NCI-H1048 (cell line): ENCODE results near the gene FAM174C.

Experiments
- DNase-seq: peaks from one replicate; lab custom pipeline; 2025; lab: John Stamatoyannopoulos, UW

FAM174C gene

DNA sequence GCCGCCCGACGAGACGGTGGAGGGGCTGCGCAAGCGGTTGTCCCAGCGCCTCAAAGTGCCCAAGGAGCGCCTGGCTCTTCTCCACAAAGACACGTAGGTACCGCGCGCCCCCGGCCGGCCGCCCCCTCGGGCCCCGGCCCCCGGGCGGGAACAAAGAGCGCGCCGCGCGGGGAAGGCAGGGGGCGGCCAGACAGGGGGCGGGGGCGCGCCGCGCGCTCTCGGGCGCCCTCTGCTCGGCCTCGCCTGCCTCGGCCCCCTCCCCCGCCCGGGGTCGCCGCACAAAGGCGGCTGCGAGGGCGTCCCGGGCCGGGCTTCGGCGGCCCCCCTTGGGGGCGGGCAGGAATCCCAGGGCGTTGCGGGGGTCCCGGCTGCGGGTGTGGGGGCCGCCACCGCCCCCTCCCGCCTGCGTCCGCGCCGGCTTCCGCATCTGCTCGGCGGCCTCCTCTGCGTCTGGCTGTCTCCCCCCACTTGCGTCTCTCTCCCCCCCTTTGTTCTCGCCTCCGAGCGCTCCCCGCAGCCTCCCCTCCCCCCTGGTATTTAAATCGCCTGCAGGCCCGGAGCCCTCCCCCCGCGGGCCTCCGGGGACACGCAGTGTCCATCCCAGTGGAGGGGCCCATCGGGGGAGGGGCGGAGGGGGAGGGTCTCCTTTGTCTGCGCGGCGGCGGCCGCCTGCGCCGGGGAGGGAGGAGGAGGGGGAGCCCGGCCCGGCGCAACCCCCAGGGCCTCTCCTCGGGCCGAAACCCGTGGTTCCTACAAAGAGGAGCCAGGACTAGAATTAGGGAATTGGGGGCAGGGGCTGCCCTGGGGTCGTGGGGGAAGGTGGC is 24.7 kb upstream of the FAM174C start:
- no peak for DNase-seq

DNA sequence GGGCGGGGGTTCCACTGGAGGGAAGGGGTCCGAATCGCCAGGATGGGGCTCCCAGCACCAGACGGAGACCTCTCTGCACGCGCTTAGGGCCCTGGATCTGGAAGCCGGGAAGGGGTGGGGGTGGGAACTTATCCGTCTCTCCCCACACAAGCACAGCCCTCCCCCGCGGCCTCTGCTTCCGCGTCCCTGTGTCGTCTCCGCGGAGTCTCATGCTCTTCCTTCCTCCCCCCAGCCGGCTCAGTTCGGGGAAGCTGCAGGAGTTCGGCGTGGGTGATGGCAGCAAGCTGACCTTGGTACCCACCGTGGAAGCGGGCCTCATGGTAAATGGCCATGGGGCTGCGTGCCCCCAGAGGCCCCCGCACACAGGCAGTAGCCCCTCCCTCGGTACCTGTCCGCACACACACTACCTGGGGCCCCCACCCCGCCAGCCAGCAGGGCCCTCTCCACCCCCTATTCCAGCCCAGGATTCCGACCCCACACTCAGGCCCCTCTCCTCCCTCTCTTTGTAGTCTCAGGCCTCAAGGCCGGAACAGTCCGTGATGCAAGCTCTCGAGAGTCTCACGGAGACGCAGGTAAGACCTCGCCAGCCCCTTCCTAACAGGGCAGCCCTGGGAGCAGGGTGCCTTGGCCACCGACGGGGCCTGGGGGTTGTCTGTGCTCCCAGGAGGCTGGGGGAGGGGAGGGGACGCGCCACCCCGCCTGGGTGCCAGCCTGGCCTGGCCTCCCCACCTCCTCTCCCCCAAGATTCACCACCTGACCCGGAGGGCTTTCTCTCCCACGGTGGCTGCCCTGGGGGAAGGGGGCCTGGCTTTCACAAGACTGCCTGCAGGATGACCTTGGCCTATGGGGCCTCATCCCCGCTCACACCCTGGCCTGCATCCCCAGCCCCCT is 23.8 kb upstream of the FAM174C start:
- DNase-seq: no peak

DNA sequence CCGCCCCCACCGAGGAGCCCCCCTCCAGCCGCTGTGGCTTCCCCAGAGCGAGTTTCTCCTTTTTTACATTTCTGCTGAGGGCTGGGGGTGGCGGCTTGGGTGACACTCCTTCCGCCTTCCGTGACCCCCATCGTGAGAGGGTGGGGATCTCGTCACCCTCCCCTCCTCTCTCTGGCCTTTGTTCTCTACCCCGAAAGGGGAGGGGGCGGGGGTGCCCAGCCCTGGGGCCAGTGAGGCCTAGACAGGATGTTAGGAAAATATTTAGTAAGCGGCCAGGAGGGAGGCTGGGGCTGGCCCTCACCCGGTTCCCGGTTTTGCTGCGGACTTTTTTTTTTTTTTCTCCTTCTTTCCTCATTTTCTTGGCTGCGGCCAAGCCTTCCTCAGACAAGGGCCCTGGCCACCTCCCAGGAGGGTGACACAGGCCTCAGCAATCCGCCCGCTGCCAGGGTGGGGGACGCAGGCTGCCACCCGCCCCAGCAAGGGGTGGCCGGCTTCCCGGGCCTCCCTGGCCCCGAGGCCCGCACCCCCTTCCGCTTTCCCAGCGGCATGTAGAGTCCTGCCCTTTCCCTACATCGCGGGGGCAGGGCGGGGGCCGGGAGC is 23.0 kb upstream of the FAM174C start:
- DNase-seq: no peak

DNA sequence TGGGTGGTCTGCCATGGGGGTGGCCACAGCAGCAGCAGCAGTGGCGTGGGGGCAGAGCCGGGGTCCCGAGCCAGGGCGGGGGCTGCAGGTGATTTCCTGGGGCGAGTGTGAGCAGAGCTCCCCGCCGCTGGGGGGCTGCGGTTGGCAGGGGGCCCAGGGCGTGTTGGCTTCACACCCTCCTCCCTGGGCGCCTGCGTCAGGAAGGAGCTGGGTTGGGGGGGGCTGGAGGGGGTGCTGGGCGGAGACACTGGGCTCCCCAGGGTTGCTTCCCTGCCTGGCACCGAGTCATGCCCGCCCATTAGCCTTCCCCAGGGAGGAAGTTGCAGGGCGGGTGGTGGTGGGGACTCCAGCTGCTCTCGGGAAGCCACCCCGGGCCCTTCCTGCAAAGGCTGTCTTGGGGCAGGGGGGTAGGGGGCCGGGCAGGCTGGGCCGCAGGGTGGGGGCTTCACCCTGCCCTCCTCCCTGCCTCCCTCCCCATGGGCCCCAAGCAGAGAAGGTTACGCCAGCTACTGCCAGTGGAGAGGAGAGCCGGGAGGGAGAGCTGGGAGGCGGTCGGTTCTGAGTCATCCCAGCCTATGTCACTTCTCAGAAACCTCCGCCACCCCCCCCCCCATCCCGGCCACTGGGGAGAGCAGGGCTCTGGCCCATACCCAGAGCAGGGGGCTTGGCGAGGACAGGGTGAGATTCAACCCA is 22.4 kb upstream of the FAM174C start:
- no peak for DNase-seq

DNA sequence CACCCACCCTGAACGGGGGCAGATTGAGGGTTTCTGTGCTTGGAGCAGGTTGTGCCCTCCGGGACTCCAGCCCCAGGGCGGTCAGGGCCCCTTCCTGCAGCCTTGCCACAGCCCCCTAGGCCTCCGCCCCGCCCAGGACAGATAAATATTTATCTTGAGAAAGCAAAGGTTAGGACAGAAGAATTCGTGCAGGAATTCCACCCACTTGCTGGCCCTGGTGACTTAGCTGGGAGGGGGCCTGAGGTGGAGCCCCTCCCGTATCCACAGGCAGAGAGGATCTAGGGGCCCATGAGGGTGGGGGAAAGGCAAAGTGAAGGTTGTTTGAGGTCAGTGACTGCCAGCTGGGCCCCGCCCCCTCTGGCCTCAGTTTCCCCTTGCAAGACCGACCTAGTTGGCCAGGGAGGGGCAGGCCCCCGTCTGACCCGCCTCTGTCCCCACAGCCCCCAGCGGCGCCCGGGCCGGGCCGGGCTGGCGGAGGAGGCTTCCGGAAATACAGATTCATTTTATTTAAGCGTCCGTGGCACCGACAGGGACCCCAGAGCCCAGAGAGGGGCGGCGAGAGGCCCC is 21.7 kb upstream of the FAM174C start:
- DNase-seq: no peak

DNA sequence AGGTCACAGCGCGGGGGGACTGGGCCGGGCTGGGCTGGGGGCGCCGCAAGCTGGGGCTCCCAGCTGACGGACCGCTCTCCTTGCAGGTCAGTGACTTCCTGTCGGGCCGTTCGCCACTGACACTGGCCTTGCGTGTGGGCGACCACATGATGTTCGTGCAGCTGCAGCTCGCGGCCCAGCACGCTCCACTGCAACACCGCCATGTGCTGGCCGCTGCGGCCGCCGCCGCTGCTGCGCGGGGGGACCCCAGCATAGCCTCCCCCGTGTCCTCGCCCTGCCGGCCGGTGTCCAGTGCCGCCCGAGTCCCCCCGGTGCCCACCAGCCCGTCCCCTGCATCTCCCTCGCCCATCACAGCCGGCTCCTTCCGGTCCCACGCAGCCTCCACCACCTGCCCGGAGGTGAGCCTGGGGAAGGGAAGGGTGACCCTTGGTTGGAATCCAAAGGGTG is 21.2 kb upstream of the FAM174C start:
- DNase-seq: no peak

DNA sequence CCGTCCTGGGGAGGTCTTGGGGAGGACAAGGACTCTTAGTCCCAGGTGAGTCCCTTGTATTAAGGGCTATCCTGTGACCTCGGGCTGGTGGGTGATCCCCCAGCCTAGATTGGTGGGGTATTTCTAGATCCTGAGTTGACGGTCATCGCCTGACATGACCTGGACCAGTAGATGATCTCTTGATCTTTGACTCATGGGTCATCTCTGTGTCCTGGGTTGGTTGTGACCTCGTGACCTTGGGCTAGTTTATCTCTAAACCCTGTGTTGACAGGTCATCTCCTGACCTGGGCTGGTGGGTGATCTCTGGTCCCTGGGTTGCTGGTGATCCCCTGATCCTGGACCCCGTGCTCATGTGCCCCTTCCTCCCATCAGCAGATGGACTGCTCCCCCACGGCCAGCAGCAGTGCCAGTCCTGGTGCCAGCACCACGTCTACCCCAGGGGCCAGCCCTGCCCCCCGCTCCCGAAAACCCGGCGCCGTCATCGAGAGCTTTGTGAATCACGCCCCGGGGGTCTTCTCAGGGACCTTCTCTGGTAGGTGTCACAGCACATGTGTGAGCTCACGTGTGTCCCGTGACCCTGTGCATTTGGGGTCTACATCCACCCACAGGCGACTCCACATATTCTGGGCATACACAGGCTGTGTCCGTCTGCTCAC is 20.7 kb upstream of the FAM174C start:
- DNase-seq: no peak

DNA sequence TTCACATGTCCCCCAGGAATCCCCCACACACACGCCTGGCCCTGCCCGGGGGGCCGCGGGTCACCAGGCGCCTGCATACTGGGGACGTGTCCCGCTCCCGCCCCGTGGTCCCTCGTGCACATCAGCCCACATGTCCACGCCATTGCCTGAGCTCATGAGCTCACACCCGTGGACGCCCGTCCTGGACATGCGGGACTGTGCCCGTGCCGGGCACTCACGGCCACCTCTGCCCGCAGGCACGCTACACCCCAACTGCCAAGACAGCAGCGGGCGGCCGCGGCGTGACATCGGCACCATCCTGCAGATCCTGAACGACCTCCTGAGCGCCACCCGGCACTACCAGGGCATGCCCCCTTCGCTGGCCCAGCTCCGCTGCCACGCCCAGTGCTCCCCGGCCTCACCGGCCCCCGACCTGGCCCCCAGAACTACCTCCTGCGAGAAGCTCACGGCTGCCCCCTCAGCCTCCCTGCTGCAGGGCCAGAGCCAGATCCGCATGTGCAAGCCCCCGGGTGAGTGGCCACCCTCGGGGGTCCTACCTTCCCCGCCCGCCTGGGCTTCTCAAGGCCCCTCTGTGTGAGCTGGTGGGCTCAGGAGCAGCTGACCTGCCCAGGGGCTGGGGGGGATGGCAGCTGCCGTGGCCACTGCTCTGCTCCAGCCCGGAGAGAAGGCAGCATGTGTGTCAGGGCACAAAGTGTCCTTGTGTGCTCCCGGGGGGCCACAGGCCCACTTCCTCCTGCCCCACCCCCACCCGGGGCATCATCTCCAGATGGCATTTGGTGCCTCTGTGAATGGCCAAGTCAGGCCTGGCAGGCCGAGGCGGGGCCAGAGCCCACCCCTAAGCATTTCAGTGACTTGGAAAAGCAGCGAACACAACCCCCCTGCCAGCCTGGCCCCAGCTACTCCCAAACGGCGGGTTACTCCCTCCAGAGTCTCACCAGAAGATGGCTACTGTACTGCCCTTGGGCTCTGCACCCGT is 19.9 kb upstream of the FAM174C start:
- DNase-seq: no peak

DNA sequence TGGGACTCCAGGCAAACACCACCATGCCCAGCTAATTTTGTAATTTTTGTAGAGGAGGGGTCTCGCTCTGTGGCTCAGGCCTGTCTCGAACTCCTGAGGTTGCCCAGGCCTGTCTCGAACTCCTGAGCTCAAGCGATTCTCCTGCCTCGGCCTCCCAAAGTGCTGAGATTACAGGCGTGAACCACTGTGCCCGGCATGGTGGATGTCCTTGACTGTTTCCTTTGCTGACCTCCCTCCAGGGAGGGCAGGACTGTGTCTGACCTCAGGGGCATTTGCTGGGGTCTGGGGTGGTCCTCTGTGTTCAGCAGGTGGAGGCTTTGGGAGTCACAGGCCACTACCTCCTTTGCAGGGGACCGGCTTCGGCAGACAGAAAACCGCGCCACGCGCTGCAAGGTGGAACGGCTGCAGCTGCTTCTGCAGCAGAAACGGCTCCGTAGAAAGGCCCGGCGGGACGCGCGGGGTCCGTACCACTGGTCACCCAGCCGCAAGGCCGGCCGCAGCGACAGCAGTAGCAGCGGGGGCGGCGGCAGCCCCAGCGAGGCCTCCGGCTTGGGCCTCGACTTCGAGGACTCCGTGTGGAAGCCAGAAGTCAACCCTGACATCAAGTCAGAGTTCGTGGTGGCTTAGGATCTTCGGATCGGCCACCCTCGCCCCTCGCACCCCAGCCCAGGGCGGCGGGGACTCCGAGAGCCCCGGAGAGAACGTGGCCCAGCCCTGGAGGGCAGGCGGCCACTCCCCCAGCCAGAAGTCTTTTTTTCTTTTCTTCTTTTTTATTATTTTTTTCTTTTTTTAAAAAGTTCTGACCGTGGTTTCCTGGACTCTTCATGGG is 18.5 kb upstream of the FAM174C start:
- DNase-seq: no peak

DNA sequence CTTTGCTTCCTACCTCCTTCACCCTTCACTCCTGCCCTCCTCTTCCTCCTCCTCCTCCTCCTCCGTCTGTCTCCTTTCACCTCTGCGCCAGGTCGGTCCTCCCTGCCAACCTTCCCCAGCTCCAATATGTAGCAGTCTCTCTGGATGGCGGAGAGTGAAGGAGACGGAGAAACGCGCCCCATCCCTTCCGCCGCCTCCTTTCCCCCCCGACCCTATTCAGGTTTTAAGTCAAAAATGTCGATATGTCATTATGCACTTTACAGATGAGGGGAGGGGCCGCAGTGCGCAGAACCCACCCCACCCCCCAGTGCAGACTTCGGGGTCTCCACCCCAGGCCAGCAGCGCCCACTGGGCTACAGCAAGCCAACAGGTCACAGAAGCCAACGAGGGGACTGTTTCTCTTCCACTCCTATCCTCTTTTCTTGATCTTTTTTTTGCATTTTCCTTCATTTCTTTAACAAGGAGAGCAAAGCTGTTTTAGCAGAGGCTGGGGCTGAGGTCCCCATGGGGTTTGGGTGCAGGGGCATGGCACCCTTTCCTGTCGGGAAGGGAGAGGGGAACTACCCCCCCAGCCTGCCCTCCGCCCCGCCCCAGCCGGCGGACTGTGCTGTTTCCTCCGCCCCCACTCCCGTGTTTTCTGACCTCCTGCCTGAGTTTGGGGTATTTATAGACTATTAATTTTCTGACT is 17.7 kb upstream of the FAM174C start:
- DNase-seq: no peak

DNA sequence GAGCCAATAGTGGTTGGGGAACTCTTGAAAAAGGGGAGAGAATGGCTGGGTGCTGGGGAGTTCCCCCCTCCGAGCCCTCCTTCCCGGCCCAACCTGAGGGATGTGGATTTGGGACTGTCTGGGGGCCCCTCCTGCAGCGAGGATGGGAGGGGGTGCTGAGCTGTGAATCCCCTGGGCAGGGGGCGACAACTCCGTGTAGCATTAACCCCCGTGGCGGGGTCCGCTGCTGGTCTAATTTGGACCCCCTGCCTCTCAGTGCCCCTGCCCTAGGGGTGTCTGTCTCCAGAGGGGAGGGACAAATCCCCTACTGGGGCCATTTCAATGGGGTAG is 17.2 kb upstream of the FAM174C start:
- DNase-seq: no peak

DNA sequence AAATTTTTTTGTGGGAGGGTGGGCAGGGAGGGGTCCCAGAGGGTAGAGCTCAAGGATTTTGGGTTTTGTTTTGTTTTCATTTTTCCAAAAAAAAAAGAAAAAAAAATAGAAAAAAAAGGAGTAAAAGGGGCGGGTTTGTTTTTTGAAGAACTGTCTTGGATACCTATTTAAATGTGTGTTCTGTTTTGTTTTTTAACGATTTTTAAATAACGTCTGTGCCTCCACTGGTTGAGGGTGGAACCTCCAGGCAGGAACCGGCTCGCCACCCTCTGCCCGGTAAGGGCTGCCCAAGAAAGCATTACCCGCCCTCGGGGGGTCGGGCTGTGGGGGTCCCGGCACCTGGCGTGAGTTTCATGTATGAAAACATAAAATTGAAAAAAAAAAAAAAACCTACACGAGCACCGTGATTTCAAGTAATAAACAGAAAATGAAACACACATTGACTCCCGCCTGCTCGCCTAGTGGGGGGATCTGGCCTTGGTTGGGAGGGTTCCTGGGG is 16.6 kb upstream of the FAM174C start:
- DNase-seq: no peak

DNA sequence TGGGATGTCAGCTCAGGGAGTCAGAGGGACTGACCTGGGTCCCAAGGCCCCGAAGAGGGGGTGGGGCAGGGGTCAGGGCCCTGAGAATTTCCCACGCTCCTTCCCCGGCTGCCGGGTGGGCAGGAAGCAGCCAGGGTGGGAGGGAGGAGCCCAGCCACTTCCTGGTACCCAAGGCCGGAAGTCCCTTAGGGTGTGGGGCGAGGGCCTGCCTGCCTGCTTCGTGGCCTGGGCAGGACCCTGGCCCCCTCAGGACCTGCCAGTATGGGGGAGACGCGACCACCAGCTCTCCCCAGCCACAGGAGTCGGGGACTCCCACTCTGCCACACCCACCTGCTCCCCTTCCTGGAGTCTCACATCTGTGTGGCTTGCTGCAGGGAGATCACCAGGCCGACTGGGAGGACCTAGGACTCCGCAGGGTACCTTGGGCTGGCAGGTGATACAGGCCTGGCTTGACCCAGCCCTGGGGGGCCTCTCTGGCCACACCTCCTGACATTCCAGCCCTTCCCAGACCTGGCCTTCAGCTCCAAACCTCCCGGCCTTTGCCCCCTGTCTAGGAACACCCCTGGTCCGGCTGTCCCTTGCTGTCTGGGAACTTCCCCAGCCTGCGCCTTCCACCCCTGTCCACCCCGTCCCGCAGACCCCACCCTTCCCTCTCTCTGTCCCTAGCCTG is 16.0 kb upstream of the FAM174C start:
- no peak for DNase-seq

DNA sequence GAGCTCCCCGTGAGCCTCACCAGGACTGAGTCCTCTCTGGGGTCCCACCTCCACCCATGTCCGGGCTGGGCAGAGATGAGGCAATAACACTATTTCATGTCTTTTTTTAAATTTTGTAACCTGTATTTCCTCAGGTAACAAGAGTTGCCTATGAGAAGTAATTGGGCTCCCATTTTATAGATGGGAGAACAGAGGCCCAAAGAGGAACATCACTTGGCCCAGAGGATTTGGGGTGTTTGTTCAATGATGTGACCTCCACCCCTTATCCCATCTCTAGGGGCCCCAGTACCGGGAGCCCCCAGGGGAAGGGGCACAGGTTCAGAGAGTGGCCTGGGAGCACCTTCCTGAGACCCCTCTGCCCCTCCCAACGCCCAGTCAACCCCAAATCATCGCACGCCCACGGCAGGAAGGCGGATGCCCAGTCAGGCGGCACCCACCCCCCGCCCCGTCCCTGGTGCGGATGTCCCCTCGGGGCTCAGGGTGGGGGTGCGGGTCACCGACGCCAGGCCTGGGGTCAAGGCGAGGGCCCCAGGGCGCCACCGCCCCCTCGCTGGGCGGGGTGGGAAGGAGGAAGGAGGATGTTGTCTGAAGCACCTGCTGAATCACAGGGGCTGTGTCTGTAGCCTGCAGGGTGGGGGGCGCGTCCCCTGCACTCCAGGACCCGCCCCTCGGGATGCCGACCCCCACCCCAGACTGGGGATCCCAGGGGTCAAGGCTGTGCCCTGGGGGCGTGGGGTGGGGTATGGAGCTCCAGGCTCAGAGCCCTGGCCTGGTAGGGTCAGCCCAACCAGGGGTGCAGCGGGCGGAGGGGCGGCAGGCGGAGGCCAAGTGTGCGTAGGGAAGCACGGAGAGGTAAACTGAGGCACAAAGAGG is 15.2 kb upstream of the FAM174C start:
- no peak for DNase-seq

DNA sequence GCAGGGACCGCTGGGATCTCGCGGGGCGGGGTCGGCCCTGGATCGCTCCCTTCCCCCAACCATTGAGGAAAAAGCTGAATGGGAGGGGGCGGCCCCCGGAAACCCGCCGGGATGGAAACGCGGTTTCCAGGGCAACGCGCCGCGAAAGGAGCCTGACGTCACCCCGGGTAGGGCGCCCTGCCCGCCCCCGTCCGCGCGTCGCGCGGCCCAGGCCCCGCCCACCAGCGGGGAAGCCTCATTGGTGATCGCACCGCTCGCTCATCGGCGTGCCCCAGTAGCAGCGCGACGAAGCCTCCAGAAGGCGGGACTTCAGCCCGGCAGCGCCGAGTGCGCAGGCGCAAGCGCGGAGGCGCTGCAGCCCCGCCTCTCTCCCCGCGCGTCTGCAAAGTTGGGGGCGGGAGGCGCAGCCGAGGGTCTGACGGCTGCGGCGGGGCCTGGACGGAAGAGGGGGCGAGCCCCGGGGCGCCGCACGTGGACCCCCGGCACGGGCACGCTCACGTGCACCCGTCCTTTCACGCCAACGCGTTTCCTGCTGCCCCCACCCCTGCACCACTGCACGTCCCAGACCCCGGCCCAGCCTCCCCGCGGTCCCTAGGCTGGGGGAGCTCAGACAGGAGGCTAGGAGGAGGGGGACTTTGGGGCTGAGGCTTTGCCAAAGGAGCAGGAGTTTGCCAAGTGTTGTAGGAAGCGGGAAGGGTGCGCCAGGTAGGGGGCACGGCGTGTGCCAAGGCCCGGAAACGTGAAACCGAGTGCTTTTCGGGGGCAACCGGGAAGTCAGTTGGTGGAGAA is 14.4 kb upstream of the FAM174C start:
- DNase-seq: peak; percentile 81

DNA sequence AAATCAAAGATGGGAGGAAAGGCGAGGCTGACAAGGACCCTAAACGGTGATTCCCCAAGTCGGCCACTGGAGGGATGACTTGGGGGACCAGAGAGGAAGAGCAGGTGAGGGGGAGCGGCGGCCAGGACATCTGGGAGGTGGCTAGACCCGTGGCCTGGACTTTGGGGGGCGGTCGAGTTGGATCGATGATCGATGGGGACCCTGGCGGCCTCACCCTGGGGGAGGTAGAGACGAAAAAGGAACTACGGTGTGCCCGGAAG is 13.9 kb upstream of the FAM174C start:
- no peak for DNase-seq
